HG02610 (cell line): ENCODE measurements around the gene CD22.

ENCODE experiments used
- ATAC-seq: cut with Tn5 transposase; IDR thresholded peaks from one replicate; pipeline ENCODE4 v1.9.1; 2021; ENCODE audit warnings: mild to moderate bottlenecking, moderate library complexity; ENCODE audit not compliant: unreplicated experiment

The CD22 gene

DNA sequence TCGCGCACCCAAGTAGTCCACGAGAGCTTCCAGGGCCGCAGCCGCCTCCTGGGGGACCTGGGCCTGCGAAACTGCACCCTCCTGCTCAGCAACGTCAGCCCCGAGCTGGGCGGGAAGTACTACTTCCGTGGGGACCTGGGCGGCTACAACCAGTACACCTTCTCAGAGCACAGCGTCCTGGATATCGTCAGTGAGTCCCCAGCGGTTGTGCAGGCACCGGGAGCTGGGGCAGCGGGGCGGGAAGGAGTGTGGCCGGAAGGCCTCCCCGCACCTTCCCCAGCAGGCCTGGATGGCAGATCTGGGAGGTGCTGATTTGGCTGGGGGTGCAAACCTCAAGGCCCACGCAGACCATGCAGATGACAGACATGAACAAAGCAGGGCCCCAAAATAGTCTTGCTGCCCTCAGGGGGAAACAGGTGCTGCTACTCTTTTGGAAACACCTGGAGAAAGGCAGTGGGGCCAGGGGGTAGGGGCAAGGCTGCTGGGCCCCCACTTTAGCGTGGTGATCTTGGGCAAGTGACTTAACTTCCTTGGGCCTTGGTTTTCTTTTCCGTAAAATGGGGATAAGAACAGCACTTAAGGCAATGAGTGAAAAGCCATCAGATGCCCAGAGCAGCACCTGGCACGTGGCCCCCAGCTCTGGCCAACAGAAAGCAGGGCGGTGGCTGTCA, 33.1 kb upstream of the CD22 start:
- no peak for ATAC-seq

DNA sequence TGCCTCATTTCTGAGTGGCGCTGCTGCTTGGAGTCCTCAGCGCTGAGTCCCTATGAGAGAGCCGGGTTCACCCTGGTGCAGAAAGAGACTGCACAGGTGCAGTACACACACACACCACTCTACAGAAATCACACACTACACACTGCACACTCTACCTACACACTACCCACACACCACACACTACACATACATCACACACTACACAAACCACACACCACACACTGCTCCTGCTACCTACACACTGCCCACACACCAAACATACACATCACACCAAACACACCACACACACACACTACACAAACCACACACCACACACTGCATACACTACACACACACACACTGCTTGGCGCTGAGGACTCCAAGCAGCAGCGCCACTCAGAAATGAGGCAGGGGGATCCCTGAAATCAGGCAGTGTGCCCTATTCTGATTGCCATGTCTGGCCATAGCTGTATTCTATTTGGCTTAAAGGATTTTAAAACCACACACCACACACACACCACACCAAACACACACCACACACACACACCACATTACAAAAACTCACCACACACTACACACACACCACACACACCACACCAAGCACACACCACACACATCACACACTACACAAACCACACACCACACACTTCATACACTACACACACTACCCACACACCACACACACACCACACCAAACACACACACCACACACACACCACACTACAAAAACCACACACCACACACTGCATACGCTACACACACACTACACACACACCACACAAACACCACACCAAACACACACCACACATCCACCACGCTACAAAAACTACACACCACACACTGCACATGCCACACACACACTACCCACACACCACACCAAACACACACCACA, 32.1 kb upstream of the CD22 start:
- ATAC-seq: no peak

DNA sequence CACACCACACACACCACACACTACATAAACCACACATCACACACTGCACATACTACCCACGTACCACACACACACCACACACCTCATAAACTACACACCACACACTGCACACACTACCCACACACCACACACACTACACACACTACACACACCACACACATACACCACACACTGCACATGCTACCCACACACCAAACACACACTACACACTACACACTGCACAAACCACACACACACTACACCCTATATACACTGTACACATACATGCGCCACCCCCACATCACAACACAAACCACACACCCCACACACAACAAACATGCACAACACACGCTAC, 31.5 kb upstream of the CD22 start:
- no peak for ATAC-seq

DNA sequence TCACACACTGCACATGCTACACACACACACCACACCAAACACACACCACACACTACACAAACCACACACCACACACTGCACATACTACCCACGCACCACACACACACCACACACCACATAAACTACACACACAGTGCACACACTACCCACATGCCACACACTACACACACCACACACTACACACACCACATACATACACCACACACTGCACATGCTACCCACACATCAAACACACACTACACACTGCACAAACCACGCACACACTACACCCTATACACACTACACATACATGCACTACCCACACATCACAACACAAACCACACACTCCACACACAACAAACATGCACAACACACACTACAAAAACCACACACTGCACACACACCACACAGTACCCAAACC, 31.1 kb upstream of the CD22 start:
- ATAC-seq: no peak

DNA sequence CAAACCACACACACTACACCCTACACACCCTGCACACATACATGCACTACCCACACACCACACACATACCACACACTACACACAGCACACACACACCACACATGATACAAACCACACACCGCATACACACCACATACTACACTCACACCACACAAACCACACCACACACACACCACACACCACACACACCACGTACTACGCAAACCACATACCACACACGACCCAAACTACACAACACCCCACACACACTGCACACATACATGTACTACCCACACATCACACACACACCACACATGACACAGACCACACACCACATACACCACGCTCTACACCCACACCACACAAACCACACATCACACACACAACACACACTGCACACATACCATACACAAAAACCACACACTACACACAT, 30.4 kb upstream of the CD22 start:
- no peak for ATAC-seq

DNA sequence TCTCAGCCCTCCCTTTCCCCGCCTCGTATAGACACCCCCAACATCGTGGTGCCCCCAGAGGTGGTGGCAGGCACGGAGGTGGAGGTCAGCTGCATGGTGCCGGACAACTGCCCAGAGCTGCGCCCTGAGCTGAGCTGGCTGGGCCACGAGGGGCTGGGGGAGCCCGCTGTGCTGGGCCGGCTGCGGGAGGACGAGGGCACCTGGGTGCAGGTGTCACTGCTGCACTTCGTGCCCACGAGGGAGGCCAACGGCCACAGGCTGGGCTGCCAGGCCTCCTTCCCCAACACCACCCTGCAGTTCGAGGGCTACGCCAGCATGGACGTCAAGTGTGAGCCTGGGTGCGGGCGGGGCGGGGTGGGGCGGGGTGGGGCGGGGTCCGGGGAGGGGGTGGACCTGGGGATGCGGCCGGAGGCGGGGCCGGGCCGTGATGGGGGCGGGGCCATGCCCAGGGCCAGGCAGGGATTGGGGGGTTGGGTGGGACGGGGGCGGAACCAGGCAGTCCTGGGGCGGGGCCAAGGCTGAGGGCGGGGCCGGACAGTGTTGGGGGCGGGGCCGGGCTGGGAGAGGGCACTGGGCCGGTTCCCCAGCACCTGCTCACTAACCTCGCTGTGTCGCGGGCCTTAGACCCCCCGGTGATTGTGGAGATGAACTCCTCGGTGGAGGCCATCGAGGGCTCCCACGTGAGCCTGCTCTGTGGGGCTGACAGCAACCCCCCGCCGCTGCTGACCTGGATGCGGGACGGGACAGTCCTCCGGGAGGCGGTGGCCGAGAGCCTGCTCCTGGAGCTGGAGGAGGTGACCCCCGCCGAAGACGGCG, 29.3 kb upstream of the CD22 start:
- ATAC-seq: no peak

DNA sequence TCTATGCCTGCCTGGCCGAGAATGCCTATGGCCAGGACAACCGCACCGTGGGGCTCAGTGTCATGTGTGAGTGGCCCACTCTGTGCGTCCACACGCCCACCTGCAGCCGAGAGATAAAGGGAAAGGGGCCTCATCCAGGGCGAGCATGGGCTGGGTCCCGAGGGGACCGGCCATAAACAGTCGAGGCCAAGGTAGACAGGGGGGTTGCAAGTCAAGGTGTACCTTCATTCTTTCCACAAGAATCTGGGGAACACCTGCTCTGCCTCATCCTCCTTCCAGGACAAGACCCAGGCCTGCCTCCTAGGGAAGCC, 28.7 kb upstream of the CD22 start:
- no peak for ATAC-seq

DNA sequence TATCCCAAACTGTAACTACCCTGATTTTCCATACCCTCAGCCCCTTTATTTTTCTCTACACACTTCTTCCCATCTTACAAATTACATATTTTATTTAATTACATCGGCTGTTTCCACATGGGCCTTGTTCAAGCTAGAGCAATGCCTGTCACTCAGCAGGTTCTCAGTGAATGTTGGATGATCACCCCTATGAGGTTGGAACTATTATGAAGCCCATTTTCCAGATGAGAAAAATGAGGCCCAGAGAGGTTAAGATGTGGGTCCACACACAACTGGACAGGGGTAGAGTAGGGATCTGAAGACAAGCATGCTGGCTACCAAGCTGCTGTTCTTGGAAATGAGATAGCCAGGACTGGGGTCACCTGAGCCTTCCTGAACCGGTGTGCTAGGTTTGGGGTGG, 27.0 kb upstream of the CD22 start:
- no peak for ATAC-seq

DNA sequence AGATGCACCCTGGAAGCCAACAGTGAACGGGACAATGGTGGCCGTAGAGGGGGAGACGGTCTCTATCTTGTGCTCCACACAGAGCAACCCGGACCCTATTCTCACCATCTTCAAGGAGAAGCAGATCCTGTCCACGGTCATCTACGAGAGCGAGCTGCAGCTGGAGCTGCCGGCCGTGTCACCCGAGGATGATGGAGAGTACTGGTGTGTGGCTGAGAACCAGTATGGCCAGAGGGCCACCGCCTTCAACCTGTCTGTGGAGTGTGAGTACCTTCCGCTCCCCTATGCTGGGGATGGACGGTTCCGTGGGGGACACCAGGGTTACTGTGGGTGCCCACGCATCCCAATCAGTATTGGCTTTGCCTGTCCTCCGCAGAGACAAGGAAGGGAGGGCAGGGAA, 26.5 kb upstream of the CD22 start:
- ATAC-seq: no peak

DNA sequence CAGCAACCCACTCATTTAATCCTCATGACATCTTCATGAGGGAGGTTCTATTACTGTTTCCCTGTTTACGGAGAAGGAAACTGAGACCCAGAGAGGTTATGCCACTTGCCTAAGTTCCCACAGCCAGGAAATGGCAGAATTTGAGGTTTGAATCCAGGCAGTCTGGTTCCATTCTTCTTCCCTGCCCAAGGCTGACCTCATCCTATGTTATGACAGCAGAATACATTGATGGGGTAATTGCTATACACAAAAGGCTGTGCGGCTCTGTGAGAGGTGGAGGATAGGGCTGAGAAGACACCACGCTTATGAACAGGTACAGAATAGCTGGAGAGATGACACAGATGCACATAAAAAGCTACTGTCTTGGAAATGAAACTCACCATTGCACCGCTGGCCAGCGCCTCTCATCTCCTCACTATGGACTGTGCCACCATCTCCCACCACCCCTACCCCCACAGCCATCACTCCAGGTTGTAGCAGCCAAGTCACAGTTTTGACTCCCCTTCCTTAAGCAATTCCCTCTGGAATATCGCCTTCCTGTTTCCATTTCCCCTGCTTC, 25.6 kb upstream of the CD22 start:
- no peak for ATAC-seq

DNA sequence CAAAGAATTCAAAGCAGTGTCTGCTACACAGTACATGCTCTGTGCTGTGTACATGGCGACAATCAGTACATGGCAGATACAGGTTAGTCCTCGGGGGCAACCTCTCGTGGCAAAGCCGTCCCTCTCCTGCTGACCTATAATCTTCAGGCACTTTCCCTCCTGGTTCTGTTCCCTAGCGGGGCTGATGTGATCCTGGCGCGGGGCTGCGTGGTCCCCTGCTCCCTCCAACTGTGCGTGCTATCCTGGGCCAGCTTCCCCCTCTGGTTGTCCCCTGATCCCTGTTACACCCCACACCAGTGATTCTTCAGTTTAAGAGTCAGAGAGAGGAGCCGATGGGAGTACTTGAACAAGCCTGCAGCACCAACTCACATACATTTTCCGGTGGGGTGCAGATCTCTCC, 25.0 kb upstream of the CD22 start:
- no peak for ATAC-seq

DNA sequence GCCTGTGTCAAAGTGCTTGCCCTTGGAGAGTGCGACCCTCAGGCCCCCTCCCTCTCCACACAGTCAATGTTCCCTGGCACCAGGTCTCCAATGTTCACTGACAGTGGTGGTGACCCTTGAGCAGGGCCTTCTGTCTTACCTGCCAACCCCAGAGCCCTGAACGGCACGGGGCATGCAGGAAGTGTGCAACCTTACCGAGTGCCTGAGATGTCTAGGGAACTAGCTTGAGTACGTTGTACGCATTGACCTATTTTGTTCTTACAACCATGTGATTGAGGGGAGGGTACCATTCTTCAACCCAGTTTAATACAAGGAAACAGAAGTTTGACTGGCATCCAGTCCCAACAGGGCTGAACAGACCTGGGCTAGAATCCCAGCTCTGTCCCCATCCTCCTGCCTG, 23.8 kb upstream of the CD22 start:
- ATAC-seq: no peak

DNA sequence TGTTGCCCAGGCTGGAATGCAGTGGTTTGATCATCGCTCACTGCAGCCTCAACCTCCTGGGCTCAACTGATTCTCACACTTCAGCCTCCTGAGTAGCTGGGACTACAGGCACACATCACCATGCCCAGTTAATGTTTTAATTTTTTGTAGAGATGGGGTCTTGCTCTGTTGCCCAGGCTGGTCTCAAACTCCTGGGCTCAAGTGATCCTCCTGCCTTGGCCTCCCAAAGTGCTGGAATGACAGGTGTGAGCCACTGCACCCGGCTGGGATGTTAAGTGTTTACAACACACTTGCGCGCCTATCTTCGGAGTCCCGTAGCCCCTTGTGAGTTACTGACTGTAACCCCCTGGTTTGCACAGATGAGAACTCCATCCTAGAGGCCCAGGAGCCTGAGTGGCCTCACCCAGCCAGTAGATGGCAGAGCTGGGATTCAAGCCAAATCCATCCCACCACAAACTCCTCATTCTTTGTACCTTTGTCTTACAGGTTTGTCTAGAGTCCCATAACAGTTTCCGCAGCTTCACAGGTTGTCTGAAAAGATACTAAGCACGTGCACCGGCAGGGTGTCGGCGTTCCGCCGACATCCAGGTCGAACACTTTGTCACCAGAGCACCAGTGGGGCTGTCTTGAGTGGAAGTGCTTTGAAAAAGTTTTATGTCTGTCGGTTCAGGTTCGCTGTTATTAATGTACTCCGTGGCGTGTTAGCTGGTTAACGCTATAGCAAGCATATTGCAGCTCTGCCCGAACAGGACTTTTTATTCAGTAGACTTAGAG, 22.3 kb upstream of the CD22 start:
- ATAC-seq: no peak

DNA sequence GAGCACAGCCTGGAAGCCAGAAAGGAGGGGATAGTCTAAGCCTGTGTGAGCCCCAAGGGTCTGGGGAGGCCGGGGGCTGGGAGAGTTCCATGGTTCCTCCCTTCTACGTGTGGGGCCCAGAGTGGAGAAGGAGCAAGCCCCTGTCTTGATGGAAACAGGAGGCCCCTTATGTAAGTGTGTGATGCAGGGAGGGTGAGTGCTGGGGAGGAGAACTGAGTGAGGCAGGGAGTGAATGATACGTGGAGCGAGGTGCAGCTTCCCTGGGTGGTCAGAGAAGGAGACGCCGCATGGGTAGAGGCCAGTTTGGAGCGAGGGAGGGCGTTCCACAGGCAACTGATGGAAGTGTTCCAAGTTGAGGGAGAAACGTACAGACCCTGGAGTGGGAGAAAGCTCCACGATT, 21.1 kb upstream of the CD22 start:
- ATAC-seq: no peak

DNA sequence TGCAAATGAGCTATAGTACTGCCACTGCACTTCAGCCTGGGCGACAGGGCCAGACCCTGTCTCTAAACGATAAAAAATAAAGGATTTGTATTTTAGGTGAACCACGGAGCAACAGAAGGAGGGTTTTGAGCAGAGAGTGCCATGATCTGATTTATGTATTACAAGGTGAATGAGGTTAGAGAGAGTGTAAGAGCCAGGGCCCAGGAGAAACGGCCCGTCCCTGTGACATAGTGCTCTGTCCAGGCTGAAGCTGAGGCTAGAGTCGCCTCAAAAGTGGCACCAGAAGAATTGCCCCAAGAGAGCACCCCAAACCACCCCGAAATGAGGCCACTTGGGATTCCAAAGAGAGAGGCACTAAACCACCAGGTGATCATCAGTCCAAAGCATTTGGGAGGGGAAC, 20.1 kb upstream of the CD22 start:
- ATAC-seq: no peak

DNA sequence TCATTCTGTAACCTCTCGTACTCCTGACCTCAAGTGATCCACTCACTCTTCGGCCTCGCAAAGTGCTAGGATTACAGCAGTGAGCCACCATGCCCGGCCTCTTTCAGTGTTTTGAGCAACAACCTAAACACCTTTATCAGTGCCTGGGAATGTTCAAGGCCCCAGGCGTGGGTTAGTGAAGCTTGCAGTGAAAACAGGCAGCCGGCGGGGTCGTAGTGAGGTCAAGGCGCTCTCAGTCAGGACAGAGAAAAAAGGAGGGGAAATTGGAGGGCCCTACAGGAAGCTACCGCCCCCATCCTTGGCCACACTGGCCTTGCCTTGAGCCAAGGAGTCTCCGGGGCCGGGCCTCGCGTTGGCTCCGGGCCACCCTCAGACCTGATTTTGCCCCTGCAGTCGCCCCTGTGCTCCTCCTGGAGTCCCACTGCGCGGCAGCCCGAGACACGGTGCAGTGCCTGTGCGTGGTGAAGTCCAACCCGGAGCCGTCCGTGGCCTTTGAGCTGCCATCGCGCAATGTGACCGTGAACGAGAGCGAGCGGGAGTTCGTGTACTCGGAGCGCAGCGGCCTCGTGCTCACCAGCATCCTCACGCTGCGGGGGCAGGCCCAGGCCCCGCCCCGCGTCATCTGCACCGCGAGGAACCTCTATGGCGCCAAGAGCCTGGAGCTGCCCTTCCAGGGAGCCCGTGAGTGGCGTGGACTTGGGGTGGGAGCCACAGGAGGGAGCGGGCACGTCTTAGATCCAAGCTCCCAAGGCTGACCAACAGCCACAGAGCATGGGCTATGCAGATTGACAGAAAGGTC, 19.3 kb upstream of the CD22 start:
- no peak for ATAC-seq

DNA sequence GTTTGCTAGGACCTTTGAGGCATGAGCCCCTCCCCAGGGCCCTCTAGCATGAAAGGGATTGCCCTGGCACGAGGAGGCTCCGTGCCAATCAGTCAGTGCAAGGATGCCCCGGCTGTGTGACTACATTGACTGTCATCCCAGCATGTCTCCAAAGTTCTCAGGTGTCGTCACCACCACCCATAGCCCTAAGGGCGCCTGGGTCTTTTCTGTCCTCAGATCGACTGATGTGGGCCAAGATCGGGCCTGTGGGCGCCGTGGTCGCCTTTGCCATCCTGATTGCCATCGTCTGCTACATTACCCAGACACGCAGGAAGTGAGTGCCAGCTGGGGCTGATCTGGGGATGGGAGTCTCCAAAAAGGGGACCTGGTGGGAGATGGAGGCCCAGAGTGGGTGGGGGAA, 18.7 kb upstream of the CD22 start:
- no peak for ATAC-seq

DNA sequence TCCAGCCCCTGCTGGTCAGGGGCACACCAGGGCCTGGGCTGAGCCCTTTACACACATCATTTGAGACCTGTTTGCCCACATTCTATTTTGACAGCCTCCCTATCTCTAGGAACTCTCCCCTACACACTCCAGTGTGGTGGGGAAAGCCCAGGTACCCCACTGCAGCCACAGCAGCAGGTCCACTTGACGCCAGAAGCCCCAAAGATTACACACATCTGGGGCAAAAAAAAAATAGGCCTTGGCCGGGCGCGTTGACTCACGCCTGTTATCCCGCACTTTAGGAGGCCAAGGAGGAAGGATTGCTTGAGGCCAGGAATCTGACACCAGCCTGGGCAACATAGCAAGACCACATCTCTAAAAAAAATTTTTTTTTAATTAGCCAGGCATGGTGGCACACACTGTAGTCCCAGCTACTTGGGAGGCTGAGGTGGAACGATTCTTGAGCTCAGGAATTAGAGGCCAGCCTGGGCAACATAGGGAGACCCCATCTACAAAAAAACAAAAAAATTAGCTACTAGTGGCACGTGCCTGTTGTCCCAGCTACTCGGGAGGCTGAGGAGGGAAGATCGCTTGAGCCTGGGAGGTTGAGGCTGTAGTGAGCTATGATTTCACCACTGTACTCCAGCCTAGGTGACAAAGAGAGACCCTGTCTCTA, 18.0 kb upstream of the CD22 start:
- ATAC-seq: no peak

DNA sequence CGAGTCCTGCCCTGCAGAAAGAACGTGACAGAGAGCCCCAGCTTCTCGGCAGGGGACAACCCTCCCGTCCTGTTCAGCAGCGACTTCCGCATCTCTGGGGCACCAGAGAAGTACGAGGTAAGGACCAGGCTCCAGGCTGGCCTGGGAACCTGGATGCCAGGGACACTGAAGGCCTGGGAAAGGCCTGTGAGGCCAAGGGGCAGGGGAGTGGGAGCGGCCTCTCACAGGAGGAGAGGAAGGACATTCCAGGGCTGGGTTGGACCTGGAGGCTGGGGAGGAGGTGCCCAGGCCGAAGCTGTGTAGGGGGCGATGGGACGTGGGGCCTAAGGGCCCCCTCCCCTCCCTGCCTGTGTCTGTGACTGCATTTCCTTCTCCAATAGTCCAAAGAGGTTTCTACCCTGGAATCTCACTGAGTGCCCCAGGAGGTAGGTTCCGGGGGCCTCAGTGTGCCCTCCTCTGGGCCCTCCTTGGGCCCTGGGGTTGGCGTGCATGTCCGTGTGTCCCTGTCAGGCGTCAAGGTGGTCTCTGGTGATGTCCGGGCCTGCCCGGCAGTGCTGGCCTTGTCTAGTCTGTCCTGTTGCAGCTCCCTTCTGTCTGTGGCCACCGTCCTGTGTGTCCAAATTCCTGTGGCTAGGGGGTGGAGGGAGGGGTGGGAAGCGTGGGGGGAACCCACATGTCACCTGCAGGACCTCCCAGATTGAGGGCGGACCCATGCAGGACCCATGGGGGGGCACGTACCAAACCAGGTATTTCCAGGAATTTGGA, 16.9 kb upstream of the CD22 start:
- no peak for ATAC-seq
